CD14-positive monocyte (primary cell): ENCODE data around the gene WDFY3. TPM values are rescaled to one million over a fixed set of nuclear protein-coding genes. Genes with fewer than 3 reads are reported as not detected.
A peak's percentile ranks its signal among the peaks of the same experiment; 100 is the strongest.

ENCODE experiments used
- DNase-seq, 3 donors: peaks; one replicate each; pipeline ENCODE4 v3.0.0-alpha.2; 2011 to 2022
- H2AFZ ChIP-seq: 2 replicates; pipeline ENCODE4 v1.6.0; 2012; ENCODE audit warnings: mild to moderate bottlenecking, low read depth, low read length, inconsistent platforms; ENCODE audit not compliant: insufficient read depth, poor library complexity, severe bottlenecking
- H3K27ac ChIP-seq, 2 donors: 1 replicate in 1 of 2; 2 replicates in 1 of 2; pipeline ENCODE4 v1.5.1; 2012 to 2013; ENCODE audit warnings: low read length in 2 of 2, control low read depth in 1 of 2, inconsistent platforms in 1 of 2, low read depth in 1 of 2, mild to moderate bottlenecking in 1 of 2
- H3K27me3 ChIP-seq, 2 donors: one replicate each; pipeline versions ENCODE4 v1.6.0 to v1.6.1; 2011 to 2013; ENCODE audit warnings: low read length in 2 of 2; ENCODE audit not compliant: control insufficient read depth in 2 of 2, insufficient read depth in 2 of 2
- H3K36me3 ChIP-seq, 2 donors: replicated peaks in 1 of 2; 1 replicate in 1 of 2; 2 replicates in 1 of 2; pipeline versions ENCODE4 v1.5.1 to v1.6.1; 2012 to 2013; ENCODE audit warnings: low read length in 2 of 2, control low read depth in 1 of 2, inconsistent platforms in 1 of 2, mild to moderate bottlenecking in 1 of 2; ENCODE audit not compliant: insufficient read depth in 2 of 2, control insufficient read depth in 1 of 2
- H3K4me1 ChIP-seq, 2 donors: 1 replicate in 1 of 2; 2 replicates in 1 of 2; pipeline versions ENCODE4 v1.5.1 to v1.6.1; 2012 to 2013; ENCODE audit warnings: low read length in 2 of 2, control low read depth in 1 of 2, inconsistent platforms in 1 of 2, mild to moderate bottlenecking in 1 of 2, moderate library complexity in 1 of 2; ENCODE audit not compliant: insufficient read depth in 2 of 2, control insufficient read depth in 1 of 2
- H3K4me2 ChIP-seq: replicated peaks from 2 replicates; pipeline ENCODE3; 2012; ENCODE audit warnings: low read length, moderate library complexity, mild to moderate bottlenecking; ENCODE audit not compliant: poor library complexity, severe bottlenecking; ENCODE audit errors: extremely low read depth
- H3K4me3 ChIP-seq, 3 experiments: fragments of 200-600 bp in 1 of 3; sonication (generic) in 1 of 3; replicated peaks in 1 of 3; 1 replicate in 2 of 3; 2 replicates in 1 of 3; pipeline ENCODE4 v1.5.1; 2011 to 2013; ENCODE audit warnings: low read length in 3 of 3, mild to moderate bottlenecking in 3 of 3, control low read depth in 2 of 3, low read depth in 2 of 3, inconsistent platforms in 1 of 3, moderate library complexity in 1 of 3
- H3K79me2 ChIP-seq: 2 replicates; pipeline ENCODE4 v1.6.0; 2012; ENCODE audit warnings: mild to moderate bottlenecking, control low read depth, inconsistent platforms, low read length, moderate library complexity; ENCODE audit not compliant: insufficient read depth
- H3K9ac ChIP-seq: 2 replicates; pipeline ENCODE4 v1.6.0; 2017; ENCODE audit warnings: low read length, mild to moderate bottlenecking; ENCODE audit not compliant: insufficient read depth, poor library complexity, severe bottlenecking
- H3K9me3 ChIP-seq, 2 donors: replicated peaks in 1 of 2; 1 replicate in 1 of 2; 2 replicates in 1 of 2; pipeline versions ENCODE4 v1.5.1 to v1.6.1; 2012 to 2013; ENCODE audit warnings: low read length in 2 of 2, control low read depth in 1 of 2; ENCODE audit not compliant: control insufficient read depth in 1 of 2, insufficient read depth in 1 of 2
- H4K20me1 ChIP-seq: 2 replicates; pipeline ENCODE4 v1.6.0; 2012; ENCODE audit warnings: mild to moderate bottlenecking, low read length, control low read depth, moderate library complexity; ENCODE audit not compliant: insufficient read depth
- H3K27ac Mint-ChIP-seq, 7 donors: one replicate each; pipeline ENCODE4 v1.8.0; 2020; ENCODE audit warnings: mild to moderate bottlenecking in 7 of 7, mixed read lengths in 7 of 7, moderate library complexity in 6 of 7, inconsistent platforms in 2 of 7
- H3K27me3 Mint-ChIP-seq, 3 donors: one replicate each; pipeline ENCODE4 v1.8.0; 2021 to 2022; ENCODE audit warnings: low read depth in 3 of 3, mild to moderate bottlenecking in 3 of 3, mixed read lengths in 3 of 3, moderate library complexity in 3 of 3, inconsistent platforms in 1 of 3
- H3K36me3 Mint-ChIP-seq, 2 donors: one replicate each; pipeline ENCODE4 v1.8.0; 2020; ENCODE audit warnings: mixed read lengths in 2 of 2, inconsistent platforms in 1 of 2, mild to moderate bottlenecking in 1 of 2
- H3K4me1 Mint-ChIP-seq: one replicate; pipeline ENCODE4 v1.8.0; 2020; ENCODE audit warnings: mild to moderate bottlenecking, mixed read lengths
- H3K4me3 Mint-ChIP-seq, 2 donors: one replicate each; pipeline ENCODE4 v1.8.0; 2020; ENCODE audit warnings: mild to moderate bottlenecking in 2 of 2, mixed read lengths in 2 of 2, moderate library complexity in 1 of 2
- H3K9me3 Mint-ChIP-seq, 7 donors: one replicate each; pipeline ENCODE4 v1.8.0; 2020 to 2022; ENCODE audit warnings: mixed read lengths in 7 of 7, mild to moderate bottlenecking in 6 of 7, moderate library complexity in 6 of 7, inconsistent platforms in 2 of 7
- WGBS: methylation state at CpG from one replicate; pipeline ENCODE4 v1.1.5; 2013; ENCODE audit warnings: missing lambda C conversion rate; ENCODE audit not compliant: insufficient coverage; 5-methylcytosine and 5-hydroxymethylcytosine counted together
- intact Hi-C, 2 donors: fragments of 100-400 bp; cut with micrococcal nuclease; formaldehyde crosslinking; loops; one replicate each; pipeline versions ENCODE4 v1.15.0 to v1.15.1; 2023
- polyA plus RNA-seq, 3 donors: library from polyadenylated mRNA; depleted of rRNA in 1 of 3; unstranded in 2 of 3; stranded (reverse) in 1 of 3; fragments of 300-500 nt in 2 of 3; fragments of >200 nt in 1 of 3; fragmentation: Illumina TruSeq in 2 of 3; gene quantifications; 1 replicate in 2 of 3; 2 replicates in 1 of 3; pipeline ENCODE4 v1.2.3, GENCODE V29; 2012 to 2021
- TF ChIP-seq, protein P1 (sequence below): fragments of 200-600 bp; IDR thresholded peaks from one replicate; pipeline ENCODE4 v1.8.0; 2022; ENCODE audit warnings: antibody characterized with exemption, mild to moderate bottlenecking

Gene WDFY3
- polyA plus RNA-seq, 3 donors = 5.6 to 35.5 (median 5.9) TPM

DNA sequence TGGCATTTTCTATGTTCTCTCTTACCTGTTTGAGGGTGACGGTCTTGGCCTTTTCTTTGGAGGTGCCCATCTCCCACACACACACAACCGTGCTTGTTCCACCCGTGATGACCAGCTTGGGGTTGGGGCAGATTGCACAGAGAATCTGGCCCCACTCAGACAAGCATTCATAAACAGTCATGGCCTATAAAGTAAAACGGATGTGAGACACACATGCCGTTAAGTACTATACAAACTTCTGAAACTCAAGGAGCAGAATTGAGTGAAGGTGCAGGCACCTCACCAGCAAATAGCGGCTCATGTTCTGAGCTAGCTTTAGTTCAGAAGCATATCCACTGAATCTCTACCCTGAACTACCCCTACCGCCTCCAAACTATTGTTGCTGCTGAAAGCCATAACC lies 276.0 kb downstream of the WDFY3 start:
- H3K36me3 Mint-ChIP-seq = peaks cover 75 to 89% of the 10 kb centered on the region in 2 donors
- no peak overlapping the region for H3K4me3 Mint-ChIP-seq
- Histone ChIP-seq H3K27ac (peak overlapping the region in 1 of 2 donors; percentile 74), H3K4me2 (peak overlapping the region; percentile 59), H4K20me1 (peaks cover 21% of the 10 kb centered on the region), H3K4me3 (peak overlapping the region in 1 of 3 experiments; percentile 42), H3K4me1 (peaks cover 19 to 26% of the 10 kb centered on the region in 2 donors), H2AFZ (no peak overlapping the region), H3K36me3 (peaks cover 67 to 95% of the 10 kb centered on the region in 2 donors), H3K9ac (no peak overlapping the region), H3K27me3 (no peaks in the 10 kb centered on the region), H3K9me3 (no peaks in the 10 kb centered on the region), H3K79me2 (no peaks in the 10 kb centered on the region)
- 92% methylated on average over 2 of the region's 7 CpGs for WGBS
- no peaks in the 10 kb centered on the region for H3K27me3 Mint-ChIP-seq
- H3K9me3 Mint-ChIP-seq = no peaks in the 10 kb centered on the region
- H3K27ac Mint-ChIP-seq = peak overlapping the region in 5 of 7 donors; percentile 16 to 91 (median 83)
- TF ChIP-seq, protein P1, sequence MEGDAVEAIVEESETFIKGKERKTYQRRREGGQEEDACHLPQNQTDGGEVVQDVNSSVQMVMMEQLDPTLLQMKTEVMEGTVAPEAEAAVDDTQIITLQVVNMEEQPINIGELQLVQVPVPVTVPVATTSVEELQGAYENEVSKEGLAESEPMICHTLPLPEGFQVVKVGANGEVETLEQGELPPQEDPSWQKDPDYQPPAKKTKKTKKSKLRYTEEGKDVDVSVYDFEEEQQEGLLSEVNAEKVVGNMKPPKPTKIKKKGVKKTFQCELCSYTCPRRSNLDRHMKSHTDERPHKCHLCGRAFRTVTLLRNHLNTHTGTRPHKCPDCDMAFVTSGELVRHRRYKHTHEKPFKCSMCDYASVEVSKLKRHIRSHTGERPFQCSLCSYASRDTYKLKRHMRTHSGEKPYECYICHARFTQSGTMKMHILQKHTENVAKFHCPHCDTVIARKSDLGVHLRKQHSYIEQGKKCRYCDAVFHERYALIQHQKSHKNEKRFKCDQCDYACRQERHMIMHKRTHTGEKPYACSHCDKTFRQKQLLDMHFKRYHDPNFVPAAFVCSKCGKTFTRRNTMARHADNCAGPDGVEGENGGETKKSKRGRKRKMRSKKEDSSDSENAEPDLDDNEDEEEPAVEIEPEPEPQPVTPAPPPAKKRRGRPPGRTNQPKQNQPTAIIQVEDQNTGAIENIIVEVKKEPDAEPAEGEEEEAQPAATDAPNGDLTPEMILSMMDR = no peak
- no peak for DNase-seq
- intact Hi-C loops = no loop called here
- peaks cover 19% of the 10 kb centered on the region for H3K4me1 Mint-ChIP-seq

DNA sequence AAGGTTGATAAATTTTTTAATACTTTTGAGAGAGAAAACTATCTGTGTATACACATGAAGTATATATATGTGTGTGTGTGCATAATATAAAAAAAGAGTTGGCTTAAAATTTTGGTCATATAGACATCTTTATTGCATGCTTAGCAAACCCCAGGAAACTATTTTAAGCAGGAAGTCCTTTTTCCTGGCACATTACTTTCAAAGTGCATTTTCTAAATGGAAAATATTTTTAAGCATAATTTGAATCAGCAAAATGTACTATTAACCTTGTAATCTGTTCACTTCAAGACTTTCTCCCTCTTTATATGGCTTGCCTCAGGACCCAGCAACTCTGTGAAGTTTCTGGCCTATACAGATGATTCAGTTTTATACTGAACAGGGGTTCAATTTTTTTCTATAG lies 277.3 kb downstream of the WDFY3 start:
- no peak for DNase-seq
- no peak overlapping the region for H3K4me3 ChIP-seq
- no peaks in the 10 kb centered on the region for H3K9me3 Mint-ChIP-seq
- peaks cover 65 to 95% of the 10 kb centered on the region in 2 donors for H3K36me3 ChIP-seq
- H3K27me3 Mint-ChIP-seq = no peaks in the 10 kb centered on the region
- intact Hi-C loops = no loop called here
- H3K4me1 ChIP-seq = peaks cover 19 to 26% of the 10 kb centered on the region in 2 donors
- H3K27me3 ChIP-seq = no peaks in the 10 kb centered on the region
- H3K27ac Mint-ChIP-seq = no peak overlapping the region
- no peak overlapping the region for H3K9ac ChIP-seq
- H3K4me1 Mint-ChIP-seq = peaks cover 19% of the 10 kb centered on the region
- no peak overlapping the region for H3K4me2 ChIP-seq
- H3K9me3 ChIP-seq = no peaks in the 10 kb centered on the region
- peaks cover 80 to 91% of the 10 kb centered on the region in 2 donors for H3K36me3 Mint-ChIP-seq
- no peak overlapping the region for H3K27ac ChIP-seq
- no peak overlapping the region for H3K4me3 Mint-ChIP-seq
- TF ChIP-seq, protein P1 = no peak
- H4K20me1 ChIP-seq = peaks cover 26% of the 10 kb centered on the region
- no peaks in the 10 kb centered on the region for H3K79me2 ChIP-seq
- H2AFZ ChIP-seq = no peak overlapping the region
